Right cardiac atrium (tissue), 5 donors: ENCODE results near the gene VCX2. TPM values are rescaled to one million over a fixed set of nuclear protein-coding genes. Genes with fewer than 3 reads are reported as not detected.
"Not testable (repeated sequence)": the region's sequence is repeated elsewhere in the genome, so short reads cannot be mapped to it uniquely, and the experiment has no call there.

Source experiments
- ATAC-seq, 2 donors: fragments of 200-7000 bp; cut with Tn5 transposase; one replicate each; pipeline versions ENCODE4 v1.8.0 to v1.9.1; 2020; ENCODE audit warnings: moderate library complexity in 2 of 2, mild to moderate bottlenecking in 1 of 2
- DNase-seq, 3 donors: peaks; one replicate each; pipeline ENCODE4 v3.0.0-alpha.2; 2020
- H3K27ac ChIP-seq: one replicate; pipeline ENCODE4 v1.5.1; 2013; ENCODE audit warnings: mild to moderate bottlenecking, low read length, control low read depth, moderate library complexity
- H3K27me3 ChIP-seq: one replicate; pipeline ENCODE4 v1.6.1; 2013; ENCODE audit not compliant: control insufficient read depth, insufficient read depth
- H3K4me1 ChIP-seq: one replicate; pipeline ENCODE4 v1.6.1; 2013; ENCODE audit warnings: low read length; ENCODE audit not compliant: control insufficient read depth, insufficient read depth
- H3K4me3 ChIP-seq: one replicate; pipeline ENCODE4 v1.5.1; 2013; ENCODE audit warnings: low read length, control low read depth
- H3K9me3 ChIP-seq: one replicate; pipeline ENCODE4 v1.6.1; 2013; ENCODE audit warnings: low read length; ENCODE audit not compliant: control insufficient read depth
- WGBS: extraction: QIAGEN DNeasy Blood & Tissue Kit; methylation state at CpG from one replicate; pipeline ENCODE4 v1.1.7; 2013; 5-methylcytosine and 5-hydroxymethylcytosine counted together
- intact Hi-C, 4 donors: fragments of 100-400 bp; cut with DNase I; formaldehyde crosslinking; loops; one replicate each; pipeline versions ENCODE4 v1.11.0 to v1.14.0; 2022 to 2023
- microRNA-seq, 2 donors: library from miRNA; unstranded; fragments of <30 nt; microRNA quantifications; one replicate each; pipeline ENCODE4 v1.2.0, GENCODE V29; 2020 to 2021
- polyA plus RNA-seq: library from polyadenylated mRNA; stranded (reverse); fragments of 200-250 nt; gene quantifications from one replicate; pipeline ENCODE4 v1.2.3, GENCODE V29; 2013
- total RNA-seq, 4 donors: library from RNA; stranded (reverse); fragmentation: NEBNext Ultra II Directional; extraction: Animal tissue kit (Norgen Biotek cat#: 25700); gene quantifications; one replicate each; pipeline ENCODE4 v1.2.1, GENCODE V29; 2021
- donor health status: healthy with polysubstance abuse.
- donor health status: DM: no; HTN: yes; CAD: no.
- donor health status: DM: no; HTN: no; CAD: no.
- donor health status: DM: no; HTN: yes; CAD: no; lungs with severe emphysema.
- donor health status: DM: yes; HTN: yes; CAD: no.

The VCX2 gene
- total and polyA plus RNA-seq, 5 donors, result not detected

- DNase-seq, intact Hi-C loops, H3K4me1 ChIP-seq, ATAC-seq, H3K27me3 ChIP-seq, H3K27ac ChIP-seq, H3K4me3 ChIP-seq, H3K9me3 ChIP-seq: not testable (repeated sequence)
- WGBS, result 96% methylated on average over 23 of the region's 23 CpGs
Observed at GRCh38 chrX:8121391-8121790, 49.7 kb downstream of the VCX2 start.

Small RNAs within 50 kb of the gene (microRNA-seq; reads per million reads assigned to microRNA genes)
- gene MIR651, result 48.4 to 117 reads per million in 2 donors

Other genes with a start within 250 kb of the VCX2 start
- 10 to 100 TPM; 30.1 to 42.1 (median 37.1) TPM for gene PNPLA4, start 243.9 kb downstream of the VCX2 start, total RNA-seq
- gene PNPLA4, start 243.9 kb downstream of the VCX2 start, polyA plus RNA-seq, result 41.9 TPM